ENCODE data around the gene PPP1R14D. TPM values are rescaled to one million over a fixed set of nuclear protein-coding genes. Genes with fewer than 3 reads are reported as not detected.

The PPP1R14D gene
- total RNA-seq, 1 donor from 2014 or later: not detected

DNA sequence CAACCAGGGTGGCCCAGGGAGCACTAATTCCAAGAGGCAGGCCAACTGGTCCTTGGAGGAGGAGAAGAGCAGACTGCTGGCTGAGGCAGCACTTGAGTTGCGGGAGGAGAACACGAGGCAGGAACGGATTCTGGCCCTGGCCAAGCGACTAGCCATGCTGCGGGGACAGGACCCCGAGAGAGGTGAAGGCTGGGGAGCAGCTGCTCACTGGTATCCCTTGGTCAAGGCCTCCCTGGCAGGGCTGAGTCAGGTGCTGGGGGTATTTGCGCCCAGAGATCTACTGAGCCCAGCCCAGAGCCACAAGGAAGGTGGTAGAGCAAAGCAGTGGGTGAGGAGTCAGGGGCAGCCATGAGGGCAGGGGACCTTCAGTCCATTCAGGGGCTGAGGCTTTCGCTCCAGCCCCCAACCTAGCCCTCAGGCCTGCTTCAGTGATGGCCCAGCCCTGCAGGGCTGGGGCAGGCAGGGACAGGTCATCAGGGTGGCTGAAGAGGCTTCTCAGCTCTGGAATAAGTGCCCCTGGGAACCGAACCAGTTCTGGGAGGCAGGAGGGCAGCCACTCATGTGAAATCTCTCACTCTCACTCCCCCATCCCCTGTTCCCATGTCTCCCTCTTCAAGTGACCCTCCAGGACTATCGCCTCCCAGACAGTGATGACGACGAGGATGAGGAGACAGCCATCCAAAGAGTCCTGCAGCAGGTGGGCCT, 15.6 kb downstream of the PPP1R14D start:
- Mint-ChIP-seq H3K9me3 (no peaks in the 10 kb centered on the region), H3K27ac (ENCODE audit: unreplicated experiment) (peak overlapping the region; percentile 71), H3K36me3 (ENCODE audit: low read depth) (no peaks in the 10 kb centered on the region), H3K4me1 (peaks cover 9% of the 10 kb centered on the region), H3K4me3 (no peak overlapping the region), H3K27me3 (ENCODE audit: low read depth) (no peaks in the 10 kb centered on the region)
- no peak for DNase-seq (ENCODE audit: low read depth, low spot score)
- TF ChIP-seq, protein P1, sequence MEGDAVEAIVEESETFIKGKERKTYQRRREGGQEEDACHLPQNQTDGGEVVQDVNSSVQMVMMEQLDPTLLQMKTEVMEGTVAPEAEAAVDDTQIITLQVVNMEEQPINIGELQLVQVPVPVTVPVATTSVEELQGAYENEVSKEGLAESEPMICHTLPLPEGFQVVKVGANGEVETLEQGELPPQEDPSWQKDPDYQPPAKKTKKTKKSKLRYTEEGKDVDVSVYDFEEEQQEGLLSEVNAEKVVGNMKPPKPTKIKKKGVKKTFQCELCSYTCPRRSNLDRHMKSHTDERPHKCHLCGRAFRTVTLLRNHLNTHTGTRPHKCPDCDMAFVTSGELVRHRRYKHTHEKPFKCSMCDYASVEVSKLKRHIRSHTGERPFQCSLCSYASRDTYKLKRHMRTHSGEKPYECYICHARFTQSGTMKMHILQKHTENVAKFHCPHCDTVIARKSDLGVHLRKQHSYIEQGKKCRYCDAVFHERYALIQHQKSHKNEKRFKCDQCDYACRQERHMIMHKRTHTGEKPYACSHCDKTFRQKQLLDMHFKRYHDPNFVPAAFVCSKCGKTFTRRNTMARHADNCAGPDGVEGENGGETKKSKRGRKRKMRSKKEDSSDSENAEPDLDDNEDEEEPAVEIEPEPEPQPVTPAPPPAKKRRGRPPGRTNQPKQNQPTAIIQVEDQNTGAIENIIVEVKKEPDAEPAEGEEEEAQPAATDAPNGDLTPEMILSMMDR (conservative IDR thresholded peaks at IDR 0.05): no peak

- no peaks in the 10 kb centered on the region for H3K36me3 Mint-ChIP-seq (ENCODE audit: low read depth)
- no peak overlapping the region for H3K27ac Mint-ChIP-seq (ENCODE audit: unreplicated experiment)
- H3K9me3 Mint-ChIP-seq: no peaks in the 10 kb centered on the region
- no peak for DNase-seq (ENCODE audit: low read depth, low spot score)
- TF ChIP-seq, protein P1 (conservative IDR thresholded peaks at IDR 0.05): no peak
- peak overlapping the region; percentile 93 for H3K4me3 Mint-ChIP-seq
- no peaks in the 10 kb centered on the region for H3K27me3 Mint-ChIP-seq (ENCODE audit: low read depth)
- H3K4me1 Mint-ChIP-seq: peaks cover 23% of the 10 kb centered on the region
These were observed 19.6 kb downstream of the PPP1R14D start for GRCh38 chr15:40808861-40809450.

- Mint-ChIP-seq H3K27ac (ENCODE audit: unreplicated experiment) (peak overlapping the region; percentile 68), H3K36me3 (ENCODE audit: low read depth) (no peaks in the 10 kb centered on the region), H3K4me1 (peaks cover 23% of the 10 kb centered on the region), H3K27me3 (ENCODE audit: low read depth) (no peaks in the 10 kb centered on the region), H3K4me3 (peak overlapping the region; percentile 93), H3K9me3 (no peaks in the 10 kb centered on the region)
- TF ChIP-seq, protein P1 (conservative IDR thresholded peaks at IDR 0.05): no peak
- DNase-seq (ENCODE audit: low read depth, low spot score): no peak
These were observed 20.5 kb downstream of the PPP1R14D start for GRCh38 chr15:40807888-40808461.

DNA sequence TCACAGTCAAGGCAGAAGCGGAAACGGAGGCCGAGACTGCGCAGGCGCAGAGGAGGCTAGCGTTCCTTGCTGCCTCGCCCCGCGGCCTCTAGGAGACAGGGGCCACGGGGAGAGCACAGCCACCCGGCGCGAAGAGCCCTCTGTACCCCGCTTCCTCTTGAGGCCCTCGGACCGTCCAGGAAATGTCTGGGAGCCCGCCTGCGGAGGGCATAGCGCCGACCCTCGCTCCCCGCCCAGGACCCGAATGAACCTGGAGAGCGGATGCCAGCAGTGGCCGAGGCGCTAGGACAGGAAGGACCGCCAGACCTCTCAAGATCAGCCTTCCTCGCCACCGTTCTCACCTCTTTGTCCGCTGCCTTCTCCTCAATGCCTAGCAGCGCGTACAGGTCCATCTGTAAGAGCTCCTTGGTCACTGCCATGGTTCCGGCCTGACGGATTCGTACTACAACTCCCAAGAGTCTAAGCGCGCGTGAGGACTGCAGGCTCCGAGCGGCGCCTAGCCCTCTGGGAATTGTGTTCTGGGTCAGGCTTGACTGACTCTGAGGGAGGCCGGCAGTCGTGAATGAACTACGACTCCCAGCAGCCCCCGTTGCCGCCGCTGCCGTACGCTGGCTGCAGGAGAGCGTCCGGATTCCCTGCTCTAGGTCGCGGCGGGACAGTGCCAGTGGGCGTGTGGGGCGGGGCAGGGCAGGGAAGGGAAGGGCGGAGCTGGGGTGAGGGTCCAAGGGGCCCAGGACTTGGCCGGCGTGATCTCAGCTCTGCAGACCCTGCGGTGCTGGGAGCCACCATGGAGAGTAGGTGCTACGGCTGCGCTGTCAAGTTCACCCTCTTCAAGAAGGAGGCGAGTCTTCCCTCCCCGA, 21.2 kb downstream of the PPP1R14D start, which contains the start of the genes DNAJC17 and ZFYVE19:
Gene DNAJC17 (minus strand): TSS at position 446 of the 860 bp plus-strand sequence. CDS start 27 bp downstream, at position 419.
Gene ZFYVE19 (plus strand): TSS at position 62 of the 860 bp plus-strand sequence. CDS start 501 bp downstream, at position 563.
- Mint-ChIP-seq H3K4me3 (peak within 1 kb of the TSS; percentile 93), H3K36me3 (ENCODE audit: low read depth) (no peaks in the 10 kb centered on the region), H3K4me1 (peaks cover 23% of the 10 kb centered on the region), H3K27me3 (ENCODE audit: low read depth) (no peaks in the 10 kb centered on the region), H3K9me3 (no peaks in the 10 kb centered on the region), H3K27ac (ENCODE audit: unreplicated experiment) (peak within 1 kb of the TSS; percentile 97)
- peak; percentile 89 for DNase-seq (ENCODE audit: low read depth, low spot score)
- TF ChIP-seq, protein P1 (conservative IDR thresholded peaks at IDR 0.05): peak; percentile 30

- no peak for DNase-seq (ENCODE audit: low read depth, low spot score)
- H3K4me1 Mint-ChIP-seq: peaks cover 26% of the 10 kb centered on the region
- no peaks in the 10 kb centered on the region for H3K9me3 Mint-ChIP-seq
- H3K27me3 Mint-ChIP-seq (ENCODE audit: low read depth): no peaks in the 10 kb centered on the region
- peak overlapping the region; percentile 97 for H3K27ac Mint-ChIP-seq (ENCODE audit: unreplicated experiment)
- H3K36me3 Mint-ChIP-seq (ENCODE audit: low read depth): peaks cover 2% of the 10 kb centered on the region
- H3K4me3 Mint-ChIP-seq: peak overlapping the region; percentile 93
- TF ChIP-seq, protein P1 (conservative IDR thresholded peaks at IDR 0.05): no peak
These were observed 21.9 kb downstream of the PPP1R14D start for GRCh38 chr15:40806672-40807027.

Data from neural crest cell (in vitro differentiated cells).